ENCODE results near the gene KSR1. TPM values are rescaled to one million over a fixed set of nuclear protein-coding genes. Genes with fewer than 3 reads are reported as not detected.

Gene KSR1
- total and polyA plus RNA-seq, 10 of the 15 experiments (the other 5 are each of a cell fraction or from before 2014, with no cell fraction given) = 0.97 to 66.6 (median 22.9) TPM

- TF ChIP-seq NKRF (conservative IDR thresholded peaks at IDR 0.05) (peak; percentile 78), SMC3 (IDR thresholded peaks at IDR 0.05; ENCODE audit: borderline replicate concordance, low read length) (peak; percentile 48; the same call in 1 of the 2 replicates), TARDBP (IDR thresholded peaks at IDR 0.05; ENCODE audit: borderline replicate concordance) (0 out of 2 replicates have a peak, but pooled peaks have one; percentile 22), POU2F2 (IDR thresholded peaks at IDR 0.05; ENCODE audit: borderline replicate concordance, low read depth, low read length) (peak; percentile 33; the same call in 1 of the 3 replicates), SIX5 (IDR thresholded peaks at IDR 0.05; ENCODE audit: low read depth, low read length, severe bottlenecking) (peak; percentile 77), TAF1 (IDR thresholded peaks at IDR 0.05; ENCODE audit: borderline replicate concordance, low read depth, low read length) (0 out of 2 replicates have a peak, but pooled peaks have one; percentile 23), SP1 (IDR thresholded peaks at IDR 0.05; ENCODE audit: low read depth, low read length) (peak; percentile 39), SMARCA5 (IDR thresholded peaks at IDR 0.05) (0 out of 2 replicates have a peak, but pooled peaks have one; percentile 20), JUND (IDR thresholded peaks at IDR 0.05; ENCODE audit: low read depth, low read length) (no peak), HCFC1 (IDR thresholded peaks at IDR 0.05; ENCODE audit: low read length) (peak; percentile 90), LARP7 (IDR thresholded peaks at IDR 0.05) (peak; percentile 69; the same call in 1 of the 2 replicates), NR2C1 (IDR thresholded peaks at IDR 0.05) (peak; percentile 85), MTA3 (IDR thresholded peaks at IDR 0.05; ENCODE audit: borderline replicate concordance, low read length) (no peak), BHLHE40 (IDR thresholded peaks at IDR 0.05; ENCODE audit: borderline replicate concordance in 1 of 2, low read depth in 2 of 2, low read length in 1 of 2) (peak; percentile 66 to 88; a peak in 3 of 4 replicates), POLR2AphosphoS5 (IDR thresholded peaks at IDR 0.05; ENCODE audit: low read length) (peak; percentile 66; the same call in 1 of the 2 replicates), NR2C2 (IDR thresholded peaks at IDR 0.05; ENCODE audit: borderline replicate concordance, control insufficient read depth, insufficient read length, low read depth) (no peak), RAD21 (IDR thresholded peaks at IDR 0.05; ENCODE audit: insufficient read depth, low read depth, low read length) (peak; percentile 44), ZSCAN29 (IDR thresholded peaks at IDR 0.05) (peak; percentile 34; the same call in 1 of the 2 replicates), BACH1 (IDR thresholded peaks at IDR 0.05; ENCODE audit: borderline replicate concordance) (peak; percentile 66)
- TF ChIP-seq, protein P1, sequence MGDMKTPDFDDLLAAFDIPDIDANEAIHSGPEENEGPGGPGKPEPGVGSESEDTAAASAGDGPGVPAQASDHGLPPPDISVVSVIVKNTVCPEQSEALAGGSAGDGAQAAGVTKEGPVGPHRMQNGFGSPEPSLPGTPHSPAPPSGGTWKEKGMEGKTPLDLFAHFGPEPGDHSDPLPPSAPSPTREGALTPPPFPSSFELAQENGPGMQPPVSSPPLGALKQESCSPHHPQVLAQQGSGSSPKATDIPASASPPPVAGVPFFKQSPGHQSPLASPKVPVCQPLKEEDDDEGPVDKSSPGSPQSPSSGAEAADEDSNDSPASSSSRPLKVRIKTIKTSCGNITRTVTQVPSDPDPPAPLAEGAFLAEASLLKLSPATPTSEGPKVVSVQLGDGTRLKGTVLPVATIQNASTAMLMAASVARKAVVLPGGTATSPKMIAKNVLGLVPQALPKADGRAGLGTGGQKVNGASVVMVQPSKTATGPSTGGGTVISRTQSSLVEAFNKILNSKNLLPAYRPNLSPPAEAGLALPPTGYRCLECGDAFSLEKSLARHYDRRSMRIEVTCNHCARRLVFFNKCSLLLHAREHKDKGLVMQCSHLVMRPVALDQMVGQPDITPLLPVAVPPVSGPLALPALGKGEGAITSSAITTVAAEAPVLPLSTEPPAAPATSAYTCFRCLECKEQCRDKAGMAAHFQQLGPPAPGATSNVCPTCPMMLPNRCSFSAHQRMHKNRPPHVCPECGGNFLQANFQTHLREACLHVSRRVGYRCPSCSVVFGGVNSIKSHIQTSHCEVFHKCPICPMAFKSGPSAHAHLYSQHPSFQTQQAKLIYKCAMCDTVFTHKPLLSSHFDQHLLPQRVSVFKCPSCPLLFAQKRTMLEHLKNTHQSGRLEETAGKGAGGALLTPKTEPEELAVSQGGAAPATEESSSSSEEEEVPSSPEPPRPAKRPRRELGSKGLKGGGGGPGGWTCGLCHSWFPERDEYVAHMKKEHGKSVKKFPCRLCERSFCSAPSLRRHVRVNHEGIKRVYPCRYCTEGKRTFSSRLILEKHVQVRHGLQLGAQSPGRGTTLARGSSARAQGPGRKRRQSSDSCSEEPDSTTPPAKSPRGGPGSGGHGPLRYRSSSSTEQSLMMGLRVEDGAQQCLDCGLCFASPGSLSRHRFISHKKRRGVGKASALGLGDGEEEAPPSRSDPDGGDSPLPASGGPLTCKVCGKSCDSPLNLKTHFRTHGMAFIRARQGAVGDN (IDR thresholded peaks at IDR 0.05) = 0 out of 2 replicates have a peak, but pooled peaks have one; percentile 42
- TF ChIP-seq, protein P2, sequence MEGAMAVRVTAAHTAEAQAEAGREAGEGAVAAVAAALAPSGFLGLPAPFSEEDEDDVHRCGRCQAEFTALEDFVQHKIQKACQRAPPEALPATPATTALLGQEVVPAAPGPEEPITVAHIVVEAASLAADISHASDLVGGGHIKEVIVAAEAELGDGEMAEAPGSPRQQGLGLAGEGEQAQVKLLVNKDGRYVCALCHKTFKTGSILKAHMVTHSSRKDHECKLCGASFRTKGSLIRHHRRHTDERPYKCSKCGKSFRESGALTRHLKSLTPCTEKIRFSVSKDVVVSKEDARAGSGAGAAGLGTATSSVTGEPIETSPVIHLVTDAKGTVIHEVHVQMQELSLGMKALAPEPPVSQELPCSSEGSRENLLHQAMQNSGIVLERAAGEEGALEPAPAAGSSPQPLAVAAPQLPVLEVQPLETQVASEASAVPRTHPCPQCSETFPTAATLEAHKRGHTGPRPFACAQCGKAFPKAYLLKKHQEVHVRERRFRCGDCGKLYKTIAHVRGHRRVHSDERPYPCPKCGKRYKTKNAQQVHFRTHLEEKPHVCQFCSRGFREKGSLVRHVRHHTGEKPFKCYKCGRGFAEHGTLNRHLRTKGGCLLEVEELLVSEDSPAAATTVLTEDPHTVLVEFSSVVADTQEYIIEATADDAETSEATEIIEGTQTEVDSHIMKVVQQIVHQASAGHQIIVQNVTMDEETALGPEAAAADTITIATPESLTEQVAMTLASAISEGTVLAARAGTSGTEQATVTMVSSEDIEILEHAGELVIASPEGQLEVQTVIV (IDR thresholded peaks at IDR 0.05; ENCODE audit: borderline replicate concordance, partially characterized antibody) = no peak
Measured at GRCh38 chr17:27455914-27456680, at the start of gene KSR1 (continued).

Measured in GM12878 (cell line).